WTC11 (cell line): Measurements from ENCODE around the gene GLO1. TPM values are rescaled to one million over a fixed set of nuclear protein-coding genes. Genes with fewer than 3 reads are reported as not detected.

Experiments
- ATAC-seq: fragments of 200-7000 bp; cut with Tn5 transposase; 2 replicates; pipeline ENCODE4 v1.10.0; 2021; ENCODE audit warnings: mild to moderate bottlenecking, moderate library complexity
- CTCF ChIA-PET: fragments of 300-600 bp; sonication (Branson Sonifier 250); formaldehyde crosslinking; loops from one replicate; lab custom pipeline; 2021; ENCODE audit warnings: antibody characterized with exemption; lab: Charles Lee
- POLR2A ChIA-PET: fragments of 350-600 bp; sonication (Branson Sonifier 250); formaldehyde crosslinking; loops from one replicate; lab custom pipeline; 2021; ENCODE audit warnings: antibody characterized with exemption; lab: Charles Lee
- DNase-seq: peaks from one replicate; pipeline ENCODE4 v3.0.0; 2021; ENCODE audit warnings: low spot score
- H3K27ac Mint-ChIP-seq: 2 replicates; pipeline ENCODE4 v1.8.0; 2021; ENCODE audit warnings: mixed read lengths
- H3K27me3 Mint-ChIP-seq: 2 replicates; pipeline ENCODE4 v1.8.0; 2021; ENCODE audit warnings: low read depth, mild to moderate bottlenecking, moderate library complexity, mixed read lengths
- H3K36me3 Mint-ChIP-seq: 2 replicates; pipeline ENCODE4 v1.8.0; 2021; ENCODE audit warnings: mixed read lengths
- H3K4me1 Mint-ChIP-seq: 2 replicates; pipeline ENCODE4 v1.8.0; 2022; ENCODE audit warnings: mixed read lengths
- H3K4me3 Mint-ChIP-seq: 2 replicates; pipeline ENCODE4 v1.8.0; 2021; ENCODE audit warnings: mild to moderate bottlenecking, moderate library complexity, mixed read lengths
- H3K9me3 Mint-ChIP-seq: 2 replicates; pipeline ENCODE4 v1.8.0; 2021; ENCODE audit warnings: mixed read lengths
- GTF2I ChIP-seq: fragments of 250-450 bp; sonication (Bioruptor Pico); conservative IDR thresholded peaks from 2 replicates; pipeline ENCODE4 v1.4.0; 2021; ENCODE audit warnings: mild to moderate bottlenecking
- JUN ChIP-seq: sonication (generic); formaldehyde crosslinking; IDR thresholded peaks from 2 replicates; pipeline ENCODE4 v1.8.0; 2023; ENCODE audit warnings: mild to moderate bottlenecking, missing genetic modification reagents
- RORB ChIP-seq: fragments of 250-450 bp; sonication (Bioruptor Pico); IDR thresholded peaks from 2 replicates; pipeline ENCODE4 v1.9.0; 2021; ENCODE audit warnings: mild to moderate bottlenecking
- SOX15 ChIP-seq: fragments of 250-450 bp; sonication (Bioruptor Pico); IDR thresholded peaks from 2 replicates; pipeline ENCODE4 v1.9.0; 2021; ENCODE audit warnings: mild to moderate bottlenecking
- ZNF121 ChIP-seq: sonication (generic); formaldehyde crosslinking; IDR thresholded peaks from 2 replicates; pipeline ENCODE4 v1.8.0; 2023; ENCODE audit warnings: missing genetic modification reagents
- ZNF232 ChIP-seq: sonication (generic); formaldehyde crosslinking; IDR thresholded peaks from 2 replicates; pipeline ENCODE4 v1.8.0; 2022; ENCODE audit warnings: mild to moderate bottlenecking, missing genetic modification reagents
- ZNF317 ChIP-seq: sonication (generic); formaldehyde crosslinking; IDR thresholded peaks from 2 replicates; pipeline ENCODE4 v1.8.1; 2023; ENCODE audit warnings: low read depth, mild to moderate bottlenecking, moderate library complexity, missing genetic modification reagents, borderline replicate concordance
- total RNA-seq: library from RNA; stranded (reverse); gene quantifications from 3 replicates; pipeline ENCODE4 v1.2.3, GENCODE V29; 2021
- TF ChIP-seq, protein P1 (sequence below): sonication (generic); formaldehyde crosslinking; IDR thresholded peaks from 2 replicates; pipeline ENCODE4 v1.8.1; 2023; ENCODE audit warnings: mild to moderate bottlenecking, missing genetic modification reagents, borderline replicate concordance
- TF ChIP-seq, protein P2 (sequence below): sonication (generic); formaldehyde crosslinking; IDR thresholded peaks from 2 replicates; pipeline ENCODE4 v1.8.0; 2023; ENCODE audit warnings: missing genetic modification reagents, mild to moderate bottlenecking, borderline replicate concordance
- TF ChIP-seq, protein P3 (sequence below): sonication (generic); formaldehyde crosslinking; IDR thresholded peaks from 2 replicates; pipeline ENCODE4 v1.8.1; 2022; ENCODE audit warnings: missing genetic modification reagents, borderline replicate concordance
- TF ChIP-seq, protein P4 (sequence below): sonication (generic); formaldehyde crosslinking; IDR thresholded peaks from 2 replicates; pipeline ENCODE4 v1.8.0; 2022; ENCODE audit warnings: missing genetic modification reagents

The GLO1 gene
- total RNA-seq, 1 experiment from 2014 or later, result 147 TPM

DNA sequence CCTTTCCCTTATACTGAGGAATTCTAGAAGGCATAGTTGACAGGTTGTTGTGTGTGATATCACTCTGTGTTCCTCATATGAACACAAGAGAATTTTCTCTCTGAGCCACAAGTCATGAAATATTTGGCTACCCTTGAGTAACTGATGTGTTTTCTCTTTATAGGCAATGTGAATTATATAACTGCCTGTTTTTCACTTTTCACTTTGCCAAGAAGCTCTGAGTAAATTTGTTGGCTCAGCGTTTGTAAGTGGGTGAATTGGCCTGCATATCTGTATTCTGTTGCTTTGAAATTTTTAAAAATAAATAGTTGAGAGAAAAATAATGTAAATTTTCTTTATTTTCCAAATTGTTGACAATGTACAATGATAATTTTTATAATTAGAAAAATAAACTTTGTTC is 58.0 kb downstream of the GLO1 start:
- no peaks in the 10 kb centered on the region for H3K9me3 Mint-ChIP-seq
- ATAC-seq (no peak), DNase-seq (no peak)
- H3K4me3 Mint-ChIP-seq, result no peak overlapping the region
- peaks cover 2% of the 10 kb centered on the region; the same call in 1 of the 2 replicates for H3K27me3 Mint-ChIP-seq
- ChIA-PET POLR2A (no interaction called here), CTCF (no interaction called here)
- TF ChIP-seq ZNF232 (CRISPR knock-in tag) (no peak), RORB (CRISPR knock-in tag) (no peak)
- TF ChIP-seq, protein P1, sequence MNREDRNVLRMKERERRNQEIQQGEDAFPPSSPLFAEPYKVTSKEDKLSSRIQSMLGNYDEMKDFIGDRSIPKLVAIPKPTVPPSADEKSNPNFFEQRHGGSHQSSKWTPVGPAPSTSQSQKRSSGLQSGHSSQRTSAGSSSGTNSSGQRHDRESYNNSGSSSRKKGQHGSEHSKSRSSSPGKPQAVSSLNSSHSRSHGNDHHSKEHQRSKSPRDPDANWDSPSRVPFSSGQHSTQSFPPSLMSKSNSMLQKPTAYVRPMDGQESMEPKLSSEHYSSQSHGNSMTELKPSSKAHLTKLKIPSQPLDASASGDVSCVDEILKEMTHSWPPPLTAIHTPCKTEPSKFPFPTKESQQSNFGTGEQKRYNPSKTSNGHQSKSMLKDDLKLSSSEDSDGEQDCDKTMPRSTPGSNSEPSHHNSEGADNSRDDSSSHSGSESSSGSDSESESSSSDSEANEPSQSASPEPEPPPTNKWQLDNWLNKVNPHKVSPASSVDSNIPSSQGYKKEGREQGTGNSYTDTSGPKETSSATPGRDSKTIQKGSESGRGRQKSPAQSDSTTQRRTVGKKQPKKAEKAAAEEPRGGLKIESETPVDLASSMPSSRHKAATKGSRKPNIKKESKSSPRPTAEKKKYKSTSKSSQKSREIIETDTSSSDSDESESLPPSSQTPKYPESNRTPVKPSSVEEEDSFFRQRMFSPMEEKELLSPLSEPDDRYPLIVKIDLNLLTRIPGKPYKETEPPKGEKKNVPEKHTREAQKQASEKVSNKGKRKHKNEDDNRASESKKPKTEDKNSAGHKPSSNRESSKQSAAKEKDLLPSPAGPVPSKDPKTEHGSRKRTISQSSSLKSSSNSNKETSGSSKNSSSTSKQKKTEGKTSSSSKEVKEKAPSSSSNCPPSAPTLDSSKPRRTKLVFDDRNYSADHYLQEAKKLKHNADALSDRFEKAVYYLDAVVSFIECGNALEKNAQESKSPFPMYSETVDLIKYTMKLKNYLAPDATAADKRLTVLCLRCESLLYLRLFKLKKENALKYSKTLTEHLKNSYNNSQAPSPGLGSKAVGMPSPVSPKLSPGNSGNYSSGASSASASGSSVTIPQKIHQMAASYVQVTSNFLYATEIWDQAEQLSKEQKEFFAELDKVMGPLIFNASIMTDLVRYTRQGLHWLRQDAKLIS (CRISPR knock-in tag), result no peak
- peaks cover 13% of the 10 kb centered on the region for H3K4me1 Mint-ChIP-seq
- H3K36me3 Mint-ChIP-seq, result no peaks in the 10 kb centered on the region
- H3K27ac Mint-ChIP-seq, result no peak overlapping the region

DNA sequence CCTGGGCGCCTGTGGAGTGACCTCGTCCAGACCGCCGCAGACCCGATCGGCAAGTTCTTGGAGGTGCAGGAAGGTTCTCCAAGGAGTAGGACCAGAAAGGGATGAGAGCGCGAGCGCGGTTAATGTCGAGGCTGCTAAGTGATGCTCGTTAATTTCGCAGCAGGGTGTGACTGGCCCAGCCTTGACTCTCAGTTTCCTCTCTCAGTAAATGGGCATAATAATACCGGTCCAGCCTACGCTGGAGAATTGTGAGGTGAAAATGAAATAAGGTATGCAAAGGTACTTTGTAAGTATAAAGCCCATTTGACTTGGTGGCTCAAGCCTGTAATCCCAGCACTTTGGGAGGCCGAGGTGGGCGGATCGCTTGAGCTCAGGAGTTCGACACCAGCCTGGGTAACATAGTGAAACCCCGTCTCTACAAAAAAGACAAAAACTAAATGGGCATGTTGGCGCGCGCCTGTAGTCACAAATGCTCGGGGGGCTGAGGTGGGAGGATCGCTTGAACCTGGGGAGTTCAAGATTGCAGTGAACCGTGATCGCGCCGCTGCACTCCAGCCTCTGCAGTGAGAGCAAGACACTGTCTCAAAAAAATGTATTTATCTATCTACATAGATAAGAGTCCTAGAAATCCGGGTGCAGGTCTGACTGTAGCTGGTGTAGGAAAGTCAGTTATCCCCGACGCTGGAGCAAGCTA is 62.6 kb downstream of the GLO1 start:
- DNase-seq (peak; percentile 73), ATAC-seq (peak; percentile 77)
- H3K9me3 Mint-ChIP-seq, result no peaks in the 10 kb centered on the region
- POLR2A ChIA-PET, result no interaction called here
- peak; percentile 75; the same call in 1 of the 2 replicates for TF ChIP-seq GTF2I (CRISPR knock-in tag)
- 0 out of 2 replicates have a peak, but pooled peaks have one; percentile 48 for TF ChIP-seq JUN (CRISPR knock-in tag)
- TF ChIP-seq, protein P2, sequence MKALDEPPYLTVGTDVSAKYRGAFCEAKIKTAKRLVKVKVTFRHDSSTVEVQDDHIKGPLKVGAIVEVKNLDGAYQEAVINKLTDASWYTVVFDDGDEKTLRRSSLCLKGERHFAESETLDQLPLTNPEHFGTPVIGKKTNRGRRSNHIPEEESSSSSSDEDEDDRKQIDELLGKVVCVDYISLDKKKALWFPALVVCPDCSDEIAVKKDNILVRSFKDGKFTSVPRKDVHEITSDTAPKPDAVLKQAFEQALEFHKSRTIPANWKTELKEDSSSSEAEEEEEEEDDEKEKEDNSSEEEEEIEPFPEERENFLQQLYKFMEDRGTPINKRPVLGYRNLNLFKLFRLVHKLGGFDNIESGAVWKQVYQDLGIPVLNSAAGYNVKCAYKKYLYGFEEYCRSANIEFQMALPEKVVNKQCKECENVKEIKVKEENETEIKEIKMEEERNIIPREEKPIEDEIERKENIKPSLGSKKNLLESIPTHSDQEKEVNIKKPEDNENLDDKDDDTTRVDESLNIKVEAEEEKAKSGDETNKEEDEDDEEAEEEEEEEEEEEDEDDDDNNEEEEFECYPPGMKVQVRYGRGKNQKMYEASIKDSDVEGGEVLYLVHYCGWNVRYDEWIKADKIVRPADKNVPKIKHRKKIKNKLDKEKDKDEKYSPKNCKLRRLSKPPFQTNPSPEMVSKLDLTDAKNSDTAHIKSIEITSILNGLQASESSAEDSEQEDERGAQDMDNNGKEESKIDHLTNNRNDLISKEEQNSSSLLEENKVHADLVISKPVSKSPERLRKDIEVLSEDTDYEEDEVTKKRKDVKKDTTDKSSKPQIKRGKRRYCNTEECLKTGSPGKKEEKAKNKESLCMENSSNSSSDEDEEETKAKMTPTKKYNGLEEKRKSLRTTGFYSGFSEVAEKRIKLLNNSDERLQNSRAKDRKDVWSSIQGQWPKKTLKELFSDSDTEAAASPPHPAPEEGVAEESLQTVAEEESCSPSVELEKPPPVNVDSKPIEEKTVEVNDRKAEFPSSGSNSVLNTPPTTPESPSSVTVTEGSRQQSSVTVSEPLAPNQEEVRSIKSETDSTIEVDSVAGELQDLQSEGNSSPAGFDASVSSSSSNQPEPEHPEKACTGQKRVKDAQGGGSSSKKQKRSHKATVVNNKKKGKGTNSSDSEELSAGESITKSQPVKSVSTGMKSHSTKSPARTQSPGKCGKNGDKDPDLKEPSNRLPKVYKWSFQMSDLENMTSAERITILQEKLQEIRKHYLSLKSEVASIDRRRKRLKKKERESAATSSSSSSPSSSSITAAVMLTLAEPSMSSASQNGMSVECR (CRISPR knock-in tag), result peak; percentile 14; the same call in 1 of the 2 replicates
- TF ChIP-seq ZNF317 (CRISPR knock-in tag), result no peak
- TF ChIP-seq ZNF121 (CRISPR knock-in tag), result 0 out of 2 replicates have a peak, but pooled peaks have one; percentile 4
- H3K27ac Mint-ChIP-seq, result peak overlapping the region; percentile 79
- peaks cover 11% of the 10 kb centered on the region for H3K4me1 Mint-ChIP-seq
- H3K4me3 Mint-ChIP-seq, result peak overlapping the region; percentile 84
- H3K36me3 Mint-ChIP-seq, result no peaks in the 10 kb centered on the region
- CTCF ChIA-PET, result interaction anchor here (0.6 kb wide), 1 partner anchor 1160 kb away, joined by 3 read pairs; no protein-coding TSS in a partner anchor
- H3K27me3 Mint-ChIP-seq, result peaks cover 6% of the 10 kb centered on the region; the same call in 1 of the 2 replicates

DNA sequence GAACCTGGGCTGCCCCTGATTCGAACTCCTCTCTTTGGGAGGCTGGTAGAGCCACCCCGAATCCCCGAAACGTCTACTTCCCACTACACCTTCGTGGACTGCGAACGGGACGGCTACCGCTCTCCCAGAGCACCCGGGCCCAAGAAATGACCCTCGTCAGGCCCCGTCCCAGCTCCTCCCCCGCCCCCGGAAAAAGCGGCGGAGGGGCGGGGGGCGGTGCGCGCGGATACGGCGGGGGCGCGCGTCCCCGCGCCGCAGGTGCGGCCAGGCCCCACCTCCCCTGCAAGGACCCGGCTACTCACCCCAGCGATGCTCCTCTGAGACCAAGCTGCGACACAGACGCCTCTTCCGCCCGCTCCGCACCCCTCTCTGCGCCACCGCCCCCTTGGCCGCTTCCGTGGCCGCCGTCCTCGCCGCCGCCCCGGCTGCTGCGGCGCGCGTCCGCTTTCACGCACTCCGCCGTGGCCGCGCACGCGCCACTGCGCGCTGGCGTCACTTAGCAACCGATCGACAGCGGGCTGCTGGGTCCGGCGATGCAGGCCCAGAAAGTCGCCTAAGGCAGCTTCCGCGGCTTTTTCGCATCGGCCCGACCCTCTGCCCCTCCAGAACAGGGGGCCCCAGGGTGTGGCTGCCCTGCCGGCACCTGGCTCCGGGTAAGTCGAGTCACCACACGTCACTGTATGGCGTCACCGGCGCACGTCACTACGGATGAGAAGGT is 63.3 kb downstream of the GLO1 start, which contains the start of gene BTBD9:
BTBD9 (minus strand) TSS at position 432 of the 718 bp plus-strand sequence.
- Mint-ChIP-seq H3K4me1 (peaks cover 11% of the 10 kb centered on the region), H3K4me3 (peak within 1 kb of the TSS; percentile 84), H3K27ac (peak within 1 kb of the TSS; percentile 79), H3K9me3 (no peaks in the 10 kb centered on the region), H3K27me3 (peaks cover 6% of the 10 kb centered on the region; the same call in 1 of the 2 replicates), H3K36me3 (no peaks in the 10 kb centered on the region)
- ATAC-seq (peak; percentile 85), DNase-seq (peak; percentile 74)
- ChIA-PET CTCF (interaction anchor here (0.6 kb wide), 1 partner anchor 137 kb away, joined by 3 read pairs; no protein-coding TSS in a partner anchor), POLR2A (no interaction called here)
- TF ChIP-seq, protein P3, sequence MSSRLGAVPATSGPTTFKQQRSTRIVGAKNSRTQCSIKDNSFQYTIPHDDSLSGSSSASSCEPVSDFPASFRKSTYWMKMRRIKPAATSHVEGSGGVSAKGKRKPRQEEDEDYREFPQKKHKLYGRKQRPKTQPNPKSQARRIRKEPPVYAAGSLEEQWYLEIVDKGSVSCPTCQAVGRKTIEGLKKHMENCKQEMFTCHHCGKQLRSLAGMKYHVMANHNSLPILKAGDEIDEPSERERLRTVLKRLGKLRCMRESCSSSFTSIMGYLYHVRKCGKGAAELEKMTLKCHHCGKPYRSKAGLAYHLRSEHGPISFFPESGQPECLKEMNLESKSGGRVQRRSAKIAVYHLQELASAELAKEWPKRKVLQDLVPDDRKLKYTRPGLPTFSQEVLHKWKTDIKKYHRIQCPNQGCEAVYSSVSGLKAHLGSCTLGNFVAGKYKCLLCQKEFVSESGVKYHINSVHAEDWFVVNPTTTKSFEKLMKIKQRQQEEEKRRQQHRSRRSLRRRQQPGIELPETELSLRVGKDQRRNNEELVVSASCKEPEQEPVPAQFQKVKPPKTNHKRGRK (CRISPR knock-in tag), result no peak
- TF ChIP-seq, protein P4, sequence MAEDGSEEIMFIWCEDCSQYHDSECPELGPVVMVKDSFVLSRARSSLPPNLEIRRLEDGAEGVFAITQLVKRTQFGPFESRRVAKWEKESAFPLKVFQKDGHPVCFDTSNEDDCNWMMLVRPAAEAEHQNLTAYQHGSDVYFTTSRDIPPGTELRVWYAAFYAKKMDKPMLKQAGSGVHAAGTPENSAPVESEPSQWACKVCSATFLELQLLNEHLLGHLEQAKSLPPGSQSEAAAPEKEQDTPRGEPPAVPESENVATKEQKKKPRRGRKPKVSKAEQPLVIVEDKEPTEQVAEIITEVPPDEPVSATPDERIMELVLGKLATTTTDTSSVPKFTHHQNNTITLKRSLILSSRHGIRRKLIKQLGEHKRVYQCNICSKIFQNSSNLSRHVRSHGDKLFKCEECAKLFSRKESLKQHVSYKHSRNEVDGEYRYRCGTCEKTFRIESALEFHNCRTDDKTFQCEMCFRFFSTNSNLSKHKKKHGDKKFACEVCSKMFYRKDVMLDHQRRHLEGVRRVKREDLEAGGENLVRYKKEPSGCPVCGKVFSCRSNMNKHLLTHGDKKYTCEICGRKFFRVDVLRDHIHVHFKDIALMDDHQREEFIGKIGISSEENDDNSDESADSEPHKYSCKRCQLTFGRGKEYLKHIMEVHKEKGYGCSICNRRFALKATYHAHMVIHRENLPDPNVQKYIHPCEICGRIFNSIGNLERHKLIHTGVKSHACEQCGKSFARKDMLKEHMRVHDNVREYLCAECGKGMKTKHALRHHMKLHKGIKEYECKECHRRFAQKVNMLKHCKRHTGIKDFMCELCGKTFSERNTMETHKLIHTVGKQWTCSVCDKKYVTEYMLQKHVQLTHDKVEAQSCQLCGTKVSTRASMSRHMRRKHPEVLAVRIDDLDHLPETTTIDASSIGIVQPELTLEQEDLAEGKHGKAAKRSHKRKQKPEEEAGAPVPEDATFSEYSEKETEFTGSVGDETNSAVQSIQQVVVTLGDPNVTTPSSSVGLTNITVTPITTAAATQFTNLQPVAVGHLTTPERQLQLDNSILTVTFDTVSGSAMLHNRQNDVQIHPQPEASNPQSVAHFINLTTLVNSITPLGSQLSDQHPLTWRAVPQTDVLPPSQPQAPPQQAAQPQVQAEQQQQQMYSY (CRISPR knock-in tag), result no peak
- TF ChIP-seq SOX15 (CRISPR knock-in tag), result no peak
